IPS-20b (cell line): ENCODE data around the gene ATP11B.

Source experiments
- H3K27ac ChIP-seq: one replicate; pipeline ENCODE4 v1.5.1; 2013; ENCODE audit warnings: low read length
- H3K27me3 ChIP-seq: 2 replicates; pipeline ENCODE4 v1.6.1; 2013; ENCODE audit warnings: mild to moderate bottlenecking, low read length, inconsistent platforms; ENCODE audit not compliant: insufficient read depth
- H3K36me3 ChIP-seq: 2 replicates; pipeline ENCODE4 v1.6.1; 2013; ENCODE audit warnings: low read depth, mild to moderate bottlenecking, inconsistent platforms, low read length, moderate library complexity; ENCODE audit not compliant: insufficient read depth
- H3K4me1 ChIP-seq: 2 replicates; pipeline ENCODE4 v1.6.1; 2013; ENCODE audit warnings: mild to moderate bottlenecking, control low read depth, inconsistent platforms, low read length, moderate library complexity; ENCODE audit not compliant: insufficient read depth
- H3K4me3 ChIP-seq: 2 replicates; pipeline ENCODE4 v1.5.1; 2013; ENCODE audit warnings: mild to moderate bottlenecking, low read length, inconsistent platforms
- H3K9ac ChIP-seq: 2 replicates; pipeline ENCODE4 v1.6.1; 2013; ENCODE audit warnings: low read depth, mild to moderate bottlenecking, inconsistent platforms, low read length, moderate library complexity
- H3K9me3 ChIP-seq: 2 replicates; pipeline ENCODE4 v1.6.1; 2013; ENCODE audit warnings: mild to moderate bottlenecking, low read depth, low read length, inconsistent platforms; ENCODE audit not compliant: insufficient read depth

Gene ATP11B

DNA sequence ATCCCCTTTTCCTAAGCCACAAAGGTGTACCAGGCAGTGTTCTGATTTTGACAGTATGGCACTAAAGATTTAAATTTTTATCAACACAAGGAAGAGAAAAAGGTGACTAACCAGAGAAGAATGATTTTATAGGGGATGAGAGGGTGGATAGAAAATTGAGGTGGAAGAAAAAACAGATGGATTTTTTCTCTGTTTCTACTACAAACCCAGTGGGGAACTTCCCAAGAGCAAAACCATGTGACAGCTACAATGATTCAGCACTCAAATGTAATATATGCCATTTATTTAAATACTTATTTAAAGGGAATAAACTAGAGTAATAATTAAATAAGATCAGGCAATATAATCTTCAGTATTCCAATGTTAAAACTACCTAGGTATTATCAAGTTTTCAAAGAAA is 176.0 kb downstream of the ATP11B start:
- peak overlapping the region; percentile 7; the same call in 1 of the 2 replicates for H3K9ac ChIP-seq
- H3K27ac ChIP-seq: peak overlapping the region; percentile 38
- no peaks in the 10 kb centered on the region for H3K9me3 ChIP-seq
- no peaks in the 10 kb centered on the region for H3K36me3 ChIP-seq
- H3K4me3 ChIP-seq: no peak overlapping the region
- peaks cover 3% of the 10 kb centered on the region; the same call in 1 of the 2 replicates for H3K4me1 ChIP-seq
- H3K27me3 ChIP-seq: no peaks in the 10 kb centered on the region

DNA sequence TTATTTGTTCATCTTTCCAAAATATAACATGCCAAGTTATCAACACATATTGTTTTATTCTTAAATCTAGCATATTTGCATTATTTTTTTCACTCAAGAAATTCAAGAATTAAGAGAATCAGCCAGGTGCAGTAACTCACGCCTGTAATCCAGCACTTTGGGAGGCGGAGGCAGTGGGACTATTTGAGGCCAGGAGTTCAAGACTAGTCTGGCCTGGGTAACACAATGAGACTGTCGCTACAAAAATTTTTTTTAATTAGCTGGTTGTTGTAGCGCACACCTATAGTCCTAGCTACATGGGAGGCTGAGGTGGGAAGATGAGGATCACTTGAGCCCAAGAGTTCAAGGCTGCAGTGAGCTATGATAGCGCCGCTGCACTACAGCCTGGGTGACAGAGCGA is 176.5 kb downstream of the ATP11B start:
- Histone ChIP-seq H3K9ac (no peak overlapping the region), H3K4me3 (no peak overlapping the region), H3K36me3 (no peaks in the 10 kb centered on the region), H3K27ac (no peak overlapping the region), H3K27me3 (no peaks in the 10 kb centered on the region), H3K9me3 (no peaks in the 10 kb centered on the region), H3K4me1 (peaks cover 3% of the 10 kb centered on the region; the same call in 1 of the 2 replicates)

DNA sequence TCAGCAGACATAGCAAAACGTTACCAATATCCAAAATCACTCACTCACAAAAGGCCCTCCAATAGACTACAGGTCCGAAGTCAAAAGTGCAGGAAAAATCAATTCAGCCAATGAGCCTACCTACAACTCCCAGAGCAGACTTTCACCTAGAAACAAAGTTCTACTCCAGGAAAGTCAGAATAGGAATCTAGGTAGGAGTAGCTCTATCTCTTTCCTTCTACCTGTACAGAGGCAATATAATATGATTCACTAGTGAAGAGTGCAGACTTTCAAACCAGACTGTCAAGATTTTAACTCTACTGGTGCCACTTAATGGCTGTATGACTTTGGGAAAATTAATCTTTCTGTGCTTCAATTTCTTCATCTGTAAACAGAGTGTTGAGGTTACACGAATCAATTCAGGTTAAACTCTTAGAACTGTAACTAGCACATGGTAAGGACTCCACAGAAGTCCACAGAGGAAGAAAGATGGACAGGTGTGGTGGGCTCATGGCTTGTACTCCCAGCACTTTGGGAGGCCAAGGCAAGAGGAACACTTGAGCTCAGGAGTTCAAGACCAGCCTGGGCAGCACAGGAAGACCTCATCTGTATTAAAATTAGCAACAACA is 177.6 kb downstream of the ATP11B start:
- Histone ChIP-seq H3K4me1 (peaks cover 3% of the 10 kb centered on the region; the same call in 1 of the 2 replicates), H3K9me3 (no peaks in the 10 kb centered on the region), H3K36me3 (no peaks in the 10 kb centered on the region), H3K4me3 (no peak overlapping the region), H3K9ac (no peak overlapping the region), H3K27ac (no peak overlapping the region), H3K27me3 (no peaks in the 10 kb centered on the region)
